Stimulated activated CD4-positive, alpha-beta T cell treated with anti-CD3 and anti-CD28 coated beads, Interleukin-12 subunit alpha, Interleukin-12 subunit beta, amount 100 ng/mL, for 24 hours (primary cell): ENCODE data around the gene GLUD1.
"Not testable (repeated sequence)": the region's sequence is repeated elsewhere in the genome, so short reads cannot be mapped to it uniquely, and the experiment has no call there.

Experiments used
- DNase-seq, 2 experiments: peaks; one replicate each; pipeline ENCODE4 v3.0.0-alpha.2; 2020; ENCODE audit warnings: low read depth in 2 of 2

GLUD1 gene

DNA sequence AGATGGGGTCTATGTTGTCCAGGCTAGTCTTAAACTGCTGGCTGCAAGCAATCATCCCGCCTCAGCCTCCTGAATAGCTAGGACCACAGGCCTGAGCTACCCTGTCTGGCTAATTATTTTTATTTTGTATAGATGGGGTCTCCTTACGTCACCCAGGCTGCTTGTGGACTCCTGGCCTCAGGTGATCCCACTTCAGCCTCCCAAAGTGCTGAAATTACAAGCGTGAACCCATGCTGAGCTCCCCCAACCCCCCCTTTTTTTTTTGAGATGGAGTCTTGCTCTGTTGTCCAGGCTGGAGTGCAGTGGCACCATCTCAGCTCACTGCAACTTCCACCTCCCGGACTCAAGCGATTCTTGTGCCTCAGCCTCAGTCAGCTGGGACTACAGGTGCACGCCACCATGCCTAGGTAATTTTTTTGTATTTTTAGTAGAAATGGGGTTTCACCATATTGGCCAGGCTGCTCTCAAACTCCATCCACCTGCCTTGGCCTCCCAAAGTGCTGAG lies 49.2 kb downstream of the GLUD1 start:
- DNase-seq = no peak

DNA sequence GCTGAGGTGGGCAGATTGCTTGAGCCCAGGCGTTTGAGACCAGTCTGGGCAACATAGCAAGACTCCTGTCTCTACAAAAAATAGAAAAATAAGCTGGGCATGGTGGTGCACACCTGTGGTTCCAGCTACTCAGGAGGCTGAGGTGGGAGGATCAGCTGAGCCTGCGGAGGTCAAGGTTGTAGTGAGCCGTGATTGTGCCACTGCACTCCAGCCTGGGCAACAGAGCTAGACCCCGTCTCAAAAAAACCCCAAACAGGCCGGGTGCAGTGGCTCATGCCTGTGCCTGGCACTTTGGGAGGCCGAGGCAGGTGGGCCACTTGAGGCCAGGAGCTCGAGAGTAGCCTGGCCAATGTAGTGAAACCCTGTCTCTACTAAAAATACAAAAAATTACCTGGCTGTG lies 51.1 kb downstream of the GLUD1 start:
- not testable (repeated sequence) for DNase-seq

DNA sequence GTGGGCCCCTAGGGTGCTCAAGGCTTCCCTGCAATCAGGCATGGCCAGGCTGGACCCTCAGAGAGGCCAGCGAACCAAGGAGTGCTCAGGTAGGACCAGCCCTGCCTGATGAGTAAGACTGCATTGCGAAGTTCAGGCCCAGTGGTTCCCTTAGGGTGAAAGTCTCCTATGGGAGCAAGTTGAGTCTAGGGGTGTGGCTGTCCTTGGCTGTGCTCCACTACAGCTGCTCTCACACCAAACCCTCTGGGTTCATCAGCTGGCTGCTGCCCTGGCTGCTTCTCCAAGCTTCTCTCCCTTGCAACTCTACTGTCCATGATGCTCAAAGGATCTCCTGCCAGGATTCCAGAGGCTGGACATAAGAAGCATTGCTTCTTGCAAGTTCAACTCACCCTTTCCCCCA lies 55.9 kb downstream of the GLUD1 start:
- no peak for DNase-seq

DNA sequence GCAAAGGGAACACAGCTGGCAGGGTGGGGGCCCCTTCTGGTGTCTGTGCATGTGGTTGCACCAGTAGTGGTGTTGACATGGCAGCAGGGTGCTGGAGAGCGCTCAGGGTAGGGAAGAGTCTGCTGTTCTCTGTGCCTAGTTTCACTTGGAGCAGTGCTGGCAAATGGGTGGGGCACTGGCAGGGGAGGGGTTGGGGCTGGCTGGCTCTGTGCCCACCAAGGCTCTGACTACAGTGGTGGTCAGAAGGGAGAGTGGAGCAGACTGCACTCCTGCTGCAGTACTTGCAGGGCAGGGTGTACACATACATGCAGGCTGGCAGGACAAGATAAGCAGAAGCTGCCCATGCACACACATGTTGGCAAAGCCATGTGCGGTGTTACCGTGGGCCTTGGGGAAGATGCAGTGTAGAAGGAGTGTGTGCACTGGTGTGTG lies 56.3 kb downstream of the GLUD1 start:
- no peak for DNase-seq

DNA sequence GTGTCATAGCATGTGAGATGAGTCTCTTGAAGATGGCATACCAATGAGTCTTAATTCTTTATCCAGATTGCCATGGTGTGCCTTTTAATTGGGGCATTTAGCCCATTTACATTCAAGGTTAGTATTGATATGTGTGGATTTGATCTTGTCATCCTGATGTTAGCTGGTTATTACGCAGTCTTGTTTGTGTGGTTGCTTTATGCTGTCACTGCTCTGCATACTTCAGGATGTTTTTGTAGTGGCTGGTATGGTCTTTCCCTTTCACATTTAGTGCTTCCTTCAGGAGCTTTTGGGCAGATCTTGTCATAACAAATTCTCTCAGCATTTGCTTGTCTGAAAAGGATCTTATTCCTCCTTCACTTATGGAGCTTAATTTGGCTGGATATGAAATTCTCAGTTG lies 58.0 kb downstream of the GLUD1 start:
- no peak for DNase-seq

DNA sequence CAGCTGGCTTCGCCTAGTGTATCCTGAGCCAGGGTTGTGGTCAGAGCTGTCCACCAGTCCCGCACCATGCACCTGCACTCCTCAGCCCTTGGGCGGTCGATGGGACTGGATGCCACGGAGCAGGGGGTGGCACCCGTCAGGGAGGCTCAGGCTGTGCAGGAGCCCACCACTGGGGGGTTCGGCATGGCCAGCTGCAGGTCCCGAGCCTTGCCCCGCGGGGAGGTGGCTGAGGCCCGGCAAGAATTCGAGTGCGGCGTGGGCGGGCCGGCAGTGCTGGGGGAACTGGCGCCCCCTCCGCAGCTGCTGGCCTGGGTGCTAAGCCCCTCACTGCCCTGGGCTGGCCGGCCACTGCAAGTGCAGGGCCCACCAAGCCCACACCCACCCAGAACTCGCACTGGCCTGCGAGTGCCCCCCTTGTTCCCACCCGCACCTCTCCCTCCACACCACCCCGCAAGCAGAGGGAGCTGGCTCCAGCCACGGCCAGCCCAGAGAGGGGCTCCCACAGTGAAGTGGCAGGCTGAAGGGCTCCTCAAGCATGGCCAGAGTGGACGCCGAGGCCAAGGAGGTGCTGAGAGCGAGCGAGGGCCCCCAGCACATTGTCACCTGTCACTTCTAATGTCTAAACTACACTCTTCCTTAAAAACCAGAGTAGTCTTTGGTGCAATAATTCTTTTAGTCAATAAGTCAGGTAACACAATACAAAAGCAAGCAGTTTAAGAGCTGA lies 63.6 kb downstream of the GLUD1 start:
- no peak for DNase-seq

DNA sequence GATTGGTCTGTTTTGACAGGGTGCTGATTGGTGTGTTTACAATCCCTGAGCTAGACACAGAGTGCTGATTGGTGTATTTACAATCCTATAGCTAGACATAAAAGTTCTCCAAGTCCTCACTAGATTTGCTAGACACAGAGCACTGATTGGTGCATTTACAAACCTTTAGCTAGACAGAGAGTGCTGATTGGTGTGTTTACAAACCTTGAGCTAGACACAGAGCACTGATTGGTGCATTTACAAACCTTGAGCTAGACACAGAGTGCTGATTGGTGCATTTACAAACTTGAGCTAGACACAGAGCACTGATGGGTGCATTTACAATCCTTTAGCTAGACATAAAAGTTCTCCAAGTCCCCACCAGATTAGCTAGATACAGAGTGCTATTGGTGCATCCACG lies 64.2 kb downstream of the GLUD1 start:
- DNase-seq = not testable (repeated sequence)

DNA sequence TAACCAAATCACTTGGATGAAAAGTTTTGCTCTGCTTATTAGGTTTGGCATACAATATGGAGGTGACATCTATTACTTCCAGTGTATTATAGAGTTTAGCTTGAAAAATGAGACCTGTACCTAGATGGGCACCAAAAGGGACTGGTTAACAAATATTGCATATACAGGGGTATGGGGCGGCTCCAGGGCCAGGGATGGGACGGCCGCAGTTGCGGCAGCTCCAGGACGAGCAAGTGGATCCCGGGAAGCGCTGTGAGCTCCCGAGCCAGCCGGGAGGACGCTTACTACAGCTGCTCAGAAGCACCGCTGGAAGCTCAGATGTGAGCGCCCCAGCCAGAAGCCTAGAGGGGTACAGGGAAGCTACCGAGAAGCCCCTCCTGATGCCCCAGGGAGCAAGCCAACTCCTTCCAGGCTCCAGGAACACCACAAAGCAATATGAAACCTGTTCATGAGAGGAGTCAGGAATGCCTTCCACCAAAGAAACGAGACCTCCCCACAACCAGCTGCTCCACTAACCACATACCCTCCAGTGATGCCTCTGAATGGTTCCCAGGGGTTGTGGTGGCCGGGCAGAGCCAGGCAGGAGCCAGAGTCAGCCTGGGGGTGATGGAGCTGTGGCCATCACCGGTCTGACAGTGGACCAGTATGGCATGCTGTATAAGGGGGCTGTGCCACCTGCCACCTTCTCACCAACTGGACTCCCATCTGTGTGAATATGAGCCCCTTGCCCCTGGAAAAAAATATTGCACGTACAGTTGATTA lies 67.7 kb downstream of the GLUD1 start:
- not testable (repeated sequence) for DNase-seq

DNA sequence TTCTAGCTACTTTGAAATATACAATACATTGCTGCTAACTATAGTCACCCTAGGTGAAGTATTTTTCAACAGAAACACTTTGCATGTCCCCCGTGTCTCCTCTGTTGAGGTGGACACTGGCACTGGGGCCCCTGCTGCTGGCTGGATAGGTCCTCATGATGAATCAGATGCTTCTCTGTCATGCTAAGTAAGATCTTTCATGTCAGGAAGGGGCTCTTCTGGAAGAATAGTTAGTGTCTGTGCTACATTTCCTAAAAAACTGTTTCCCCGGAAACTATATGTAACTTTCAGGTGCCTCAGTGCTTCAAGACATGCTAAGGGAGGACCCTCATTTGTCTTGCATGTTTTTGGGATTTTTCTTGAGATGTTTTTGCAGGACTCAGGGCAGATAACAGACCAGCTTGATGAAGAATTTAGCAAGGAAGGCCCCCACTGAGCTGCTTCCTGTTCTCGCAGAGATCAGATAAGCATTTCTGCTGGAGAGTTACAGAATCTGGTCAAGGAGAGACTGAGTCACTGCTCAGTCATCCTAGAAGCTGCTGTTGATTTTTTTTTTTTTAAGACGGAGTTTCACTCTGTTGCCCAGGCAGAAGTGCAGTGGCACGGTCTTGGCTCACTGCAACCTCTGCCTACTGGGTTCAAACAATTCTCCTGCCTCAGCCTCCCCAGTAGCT lies 69.2 kb downstream of the GLUD1 start:
- not testable (repeated sequence) for DNase-seq

DNA sequence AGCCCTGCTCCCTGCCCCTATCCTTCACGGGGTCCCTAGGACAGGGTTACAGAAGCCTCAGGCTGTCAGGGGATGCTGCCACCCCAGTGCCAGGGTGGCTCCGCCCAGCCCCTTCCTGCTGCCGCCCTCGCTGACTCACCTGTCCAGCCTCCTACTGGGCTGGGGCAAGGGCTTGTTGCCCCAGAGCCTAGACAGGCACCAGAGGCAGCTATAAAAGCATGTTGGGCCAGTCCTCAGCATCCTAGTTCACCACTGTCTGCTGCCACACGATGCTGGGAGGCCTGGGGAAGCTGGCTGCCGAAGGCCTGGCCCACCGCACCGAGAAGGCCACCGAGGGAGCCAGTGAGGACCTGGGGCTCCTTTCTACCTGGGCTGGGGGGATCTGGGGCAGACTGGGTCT lies 74.6 kb downstream of the GLUD1 start, which contains the start of gene FAM25A:
TSS of gene FAM25A (plus strand) at position 239 of the 400 bp plus-strand sequence. CDS start at position 270, 31 bp downstream.
- DNase-seq = not testable (repeated sequence)

DNA sequence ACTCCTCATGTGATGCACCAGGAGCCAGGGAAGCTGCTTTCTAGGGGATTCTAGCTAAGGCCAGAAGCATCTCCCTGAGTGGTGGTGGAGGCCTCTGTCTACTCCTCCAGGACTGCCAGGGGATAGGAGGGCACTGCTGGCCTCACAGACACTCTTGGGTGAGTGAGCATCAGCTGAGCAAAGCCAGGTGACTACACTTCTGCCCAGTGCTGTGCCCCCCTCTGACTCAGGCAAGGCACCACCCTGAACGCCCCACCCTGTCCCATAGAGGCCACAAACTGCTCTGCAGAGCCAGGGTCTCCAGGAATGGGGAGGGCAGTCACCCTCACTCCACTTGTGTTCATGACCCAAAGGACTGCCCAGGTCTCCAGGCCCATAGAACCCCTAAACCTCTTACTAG lies 75.1 kb downstream of the GLUD1 start:
- not testable (repeated sequence) for DNase-seq

DNA sequence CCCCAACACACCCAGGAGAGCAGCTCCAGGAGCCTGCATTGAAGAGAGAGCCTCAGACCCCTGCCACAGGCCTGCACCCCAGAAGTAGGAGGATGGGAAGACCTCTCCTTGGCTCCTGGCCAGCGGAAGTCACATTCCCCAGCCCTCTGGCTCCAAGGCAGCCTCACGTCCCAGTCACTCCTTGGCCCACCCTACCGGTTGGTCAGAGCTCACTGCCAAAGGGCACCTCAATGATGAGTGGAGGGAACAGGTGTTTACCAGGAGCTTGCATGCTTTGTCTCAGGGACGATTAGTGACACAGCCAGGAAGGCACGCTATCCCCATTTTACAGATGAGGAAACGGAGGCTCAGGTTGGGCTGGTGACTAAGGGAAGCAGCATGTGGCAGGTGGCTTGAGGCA lies 75.6 kb downstream of the GLUD1 start:
- DNase-seq = not testable (repeated sequence)

DNA sequence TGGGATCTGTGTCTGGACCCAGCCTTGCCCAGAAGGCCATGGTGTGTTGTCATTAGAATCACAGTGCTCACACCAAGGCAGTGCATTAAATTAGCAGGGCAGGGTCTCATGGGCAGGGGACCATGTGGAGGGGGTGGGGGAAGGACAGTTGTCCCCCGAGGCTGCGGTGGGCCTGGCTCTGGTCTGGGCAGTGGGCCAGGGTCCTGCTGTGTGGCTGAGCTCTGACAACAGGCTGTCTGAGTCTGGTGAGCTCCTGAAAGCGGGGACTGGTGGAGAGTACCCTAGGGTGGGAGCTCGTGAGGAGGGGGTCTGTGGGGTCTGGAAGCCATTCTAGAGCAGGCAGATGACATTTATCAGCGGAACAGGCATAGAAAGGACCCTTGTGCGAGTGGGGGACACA lies 76.5 kb downstream of the GLUD1 start:
- DNase-seq = not testable (repeated sequence)

DNA sequence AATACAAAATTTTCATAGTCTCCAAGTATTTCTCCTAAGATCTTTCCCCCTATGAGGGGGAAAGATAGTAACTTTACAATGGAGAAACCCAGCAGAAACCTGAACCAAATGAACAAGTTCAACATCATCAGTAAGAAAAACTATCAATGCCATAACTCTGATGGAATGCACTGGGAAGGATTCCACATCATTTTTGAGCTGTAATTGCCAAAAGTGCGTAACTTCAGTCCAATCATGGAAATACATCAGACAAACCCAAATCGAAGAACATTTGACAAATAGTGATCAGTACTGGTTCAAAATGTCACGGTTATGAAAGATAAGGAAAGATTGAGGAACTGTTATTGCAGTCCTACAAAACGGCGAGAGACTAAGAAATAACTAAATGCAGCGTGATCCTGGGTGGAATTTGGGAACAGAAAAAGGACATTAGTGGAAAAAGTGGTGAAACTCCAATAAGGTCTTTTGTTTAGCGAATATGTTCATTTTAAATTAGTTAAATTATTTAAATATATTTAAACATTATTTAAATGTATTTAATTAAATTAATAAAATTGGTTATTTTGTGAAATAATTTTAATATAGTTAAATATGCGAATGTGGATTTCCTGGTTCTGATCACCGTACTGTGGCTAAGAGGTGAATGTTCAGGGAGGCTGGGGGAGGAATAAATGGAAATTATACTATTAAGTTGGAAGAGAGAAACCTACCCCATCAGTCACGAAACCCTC lies 79.5 kb downstream of the GLUD1 start:
- not testable (repeated sequence) for DNase-seq

DNA sequence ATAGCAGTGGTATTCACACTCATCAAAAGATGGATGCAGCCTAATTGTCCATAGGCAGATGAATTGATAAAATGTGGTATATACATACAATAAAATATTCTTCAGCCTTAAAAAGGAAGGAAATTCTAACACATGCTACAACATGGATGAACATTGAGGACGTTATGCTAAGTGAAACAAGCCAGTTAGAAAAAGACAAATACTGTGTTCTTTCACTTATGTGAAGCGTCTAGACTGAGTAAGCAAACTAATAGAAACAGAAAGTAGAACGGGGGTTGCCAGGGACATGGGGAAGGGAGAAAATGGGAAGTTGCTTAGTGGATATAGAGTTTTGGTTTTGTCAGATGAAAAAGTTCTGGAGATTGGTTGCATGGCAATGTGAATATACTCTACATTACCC lies 81.1 kb downstream of the GLUD1 start:
- DNase-seq = not testable (repeated sequence)

DNA sequence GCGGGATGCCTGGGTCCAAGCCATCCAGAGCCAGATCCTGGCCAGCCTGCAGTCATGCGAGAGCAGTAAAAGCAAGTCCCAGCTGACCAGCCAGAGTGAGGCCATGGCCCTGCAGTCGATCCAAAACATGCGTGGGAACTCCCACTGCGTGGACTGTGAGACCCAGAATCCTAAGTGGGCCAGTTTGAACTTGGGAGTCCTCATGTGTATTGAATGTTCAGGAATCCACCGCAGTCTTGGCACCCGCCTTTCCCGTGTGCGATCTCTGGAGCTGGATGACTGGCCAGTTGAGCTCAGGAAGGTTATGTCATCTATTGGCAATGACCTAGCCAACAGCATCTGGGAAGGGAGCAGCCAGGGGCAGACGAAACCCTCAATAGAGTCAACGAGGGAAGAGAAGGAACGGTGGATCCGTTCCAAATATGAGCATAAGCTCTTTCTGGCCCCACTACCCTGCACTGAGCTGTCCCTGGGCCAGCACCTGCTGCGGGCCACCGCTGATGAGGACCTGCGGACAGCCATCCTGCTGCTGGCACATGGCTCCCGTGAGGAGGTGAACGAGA lies 85.4 kb downstream of the GLUD1 start:
- DNase-seq = not testable (repeated sequence)

DNA sequence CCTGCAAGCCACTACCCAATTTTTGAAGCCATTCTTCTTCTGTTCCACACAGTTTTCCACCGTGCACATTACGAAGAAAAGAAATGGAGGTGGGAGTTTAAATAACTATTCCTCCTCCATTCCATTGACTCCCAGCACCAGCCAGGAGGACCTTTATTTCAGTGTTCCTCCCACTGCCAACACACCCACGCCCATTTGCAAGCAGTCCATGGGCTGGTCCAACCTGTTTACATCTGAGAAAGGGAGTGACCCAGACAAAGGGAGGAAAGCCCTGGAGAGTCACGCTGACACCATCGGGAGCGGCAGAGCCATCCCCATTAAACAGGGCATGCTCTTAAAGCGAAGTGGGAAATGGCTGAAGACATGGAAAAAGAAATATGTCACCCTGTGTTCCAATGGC lies 86.3 kb downstream of the GLUD1 start:
- not testable (repeated sequence) for DNase-seq

DNA sequence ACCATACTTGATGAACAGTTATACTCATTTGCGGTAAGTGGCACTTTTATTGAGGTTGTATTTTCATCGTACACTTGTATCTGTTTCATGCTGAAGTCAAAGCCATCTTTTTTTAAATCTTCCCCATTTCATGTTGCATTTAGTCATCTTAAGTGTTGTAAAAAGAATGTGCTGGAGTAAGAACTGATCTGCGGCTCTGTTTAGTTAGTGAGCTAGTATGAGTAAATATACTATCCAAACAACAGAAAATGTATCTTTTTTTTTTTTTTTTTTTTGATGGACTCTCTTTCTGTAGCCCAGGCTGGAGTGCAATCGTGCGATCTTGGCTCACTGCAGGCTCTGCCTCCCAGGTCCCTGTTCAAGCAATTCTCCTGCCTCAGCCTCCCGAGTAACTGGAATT lies 87.0 kb downstream of the GLUD1 start:
- DNase-seq = not testable (repeated sequence)

DNA sequence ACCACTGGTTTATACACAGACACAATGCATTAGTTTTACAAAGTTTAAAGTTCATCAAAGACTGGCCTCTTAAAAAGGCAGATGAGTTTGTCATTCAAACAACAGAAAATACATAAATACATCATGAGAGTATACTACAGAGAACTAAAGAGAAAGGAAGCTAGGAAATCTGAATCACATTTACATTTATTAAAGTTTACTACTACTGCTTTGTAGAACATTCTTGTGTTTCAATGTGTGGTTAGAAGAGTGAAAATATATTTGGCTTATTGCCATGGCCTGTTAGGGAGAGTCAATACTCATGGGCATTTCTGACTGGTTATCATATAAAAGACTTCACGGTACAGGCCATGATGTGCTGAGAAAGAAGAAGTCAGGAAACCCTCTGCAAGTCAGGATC lies 87.5 kb downstream of the GLUD1 start:
- DNase-seq = not testable (repeated sequence)

DNA sequence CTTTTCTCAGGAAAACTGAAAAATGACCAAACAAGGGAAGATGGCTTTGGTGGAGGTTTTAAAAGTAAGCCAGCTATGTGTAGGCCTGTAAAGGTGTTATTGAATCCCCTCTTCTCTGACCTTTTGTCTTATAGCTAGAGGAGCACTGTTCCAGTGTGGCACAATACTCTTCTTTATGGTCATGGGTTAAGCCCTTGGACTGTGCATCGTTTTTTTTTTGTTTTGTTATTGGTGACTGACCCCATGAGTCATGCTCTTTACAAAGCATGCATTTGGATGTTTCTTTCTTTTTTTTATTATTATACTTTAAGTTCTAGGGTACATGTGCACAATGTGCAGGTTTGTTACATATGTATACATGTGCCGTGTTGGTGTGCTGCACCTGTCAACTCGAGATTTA lies 94.2 kb downstream of the GLUD1 start:
- no peak for DNase-seq
